Measurements from ENCODE around the gene MRTO4. TPM values are rescaled to one million over a fixed set of nuclear protein-coding genes. Genes with fewer than 3 reads are reported as not detected.

The MRTO4 gene
- 10 to 100 TPM; 25.3 to 27.2 TPM for total RNA-seq

DNA sequence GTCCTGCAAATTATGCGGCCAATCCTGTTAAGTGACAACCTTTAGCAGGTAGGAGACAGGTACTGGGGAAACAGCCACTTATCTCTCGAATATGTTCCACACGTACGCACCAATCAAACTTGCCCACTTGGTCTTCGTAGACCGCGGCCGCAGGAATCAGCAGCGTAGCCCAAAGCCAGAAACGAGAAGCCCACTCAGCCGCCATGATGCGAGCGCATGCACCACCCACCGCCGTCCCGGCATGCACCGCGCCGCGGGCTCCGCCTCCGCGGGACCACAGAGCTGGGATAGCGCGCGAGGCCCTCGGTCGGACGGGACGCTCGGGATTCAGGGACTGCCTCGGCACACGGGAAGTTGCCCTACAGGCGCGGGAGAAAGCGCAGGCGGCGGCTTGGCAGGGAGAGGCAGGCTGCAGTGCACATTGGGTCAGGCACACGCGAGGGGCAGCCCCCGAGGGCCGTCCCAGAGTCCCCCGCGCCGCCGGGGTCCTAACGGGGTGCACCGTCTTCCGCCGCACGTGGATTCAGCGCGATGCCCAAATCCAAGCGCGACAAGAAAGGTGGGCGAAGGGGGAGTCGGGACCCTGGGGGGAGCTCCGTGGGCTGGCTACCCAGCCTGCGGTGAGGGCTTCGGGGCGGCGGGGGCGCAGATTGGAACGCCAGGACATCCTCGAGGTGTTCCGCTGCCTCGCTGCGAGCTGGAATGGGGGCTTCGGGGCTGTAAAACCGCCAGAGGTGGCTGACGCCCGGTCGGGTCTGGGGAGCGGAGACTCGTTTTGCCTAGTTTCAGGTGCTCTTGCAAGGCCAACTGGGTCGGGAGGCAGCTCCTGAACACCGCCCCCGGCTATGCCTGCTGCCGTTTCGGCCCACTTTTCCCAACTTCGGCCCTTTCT, at the start of gene MRTO4, which contains the start of gene EMC1:
MRTO4 (plus strand) TSS at position 501 of the 892 bp plus-strand sequence; CDS start at position 532, 31 bp downstream.
EMC1 (minus strand) TSS at position 220 of the 892 bp plus-strand sequence; CDS start at position 205, 15 bp downstream.

DNA sequence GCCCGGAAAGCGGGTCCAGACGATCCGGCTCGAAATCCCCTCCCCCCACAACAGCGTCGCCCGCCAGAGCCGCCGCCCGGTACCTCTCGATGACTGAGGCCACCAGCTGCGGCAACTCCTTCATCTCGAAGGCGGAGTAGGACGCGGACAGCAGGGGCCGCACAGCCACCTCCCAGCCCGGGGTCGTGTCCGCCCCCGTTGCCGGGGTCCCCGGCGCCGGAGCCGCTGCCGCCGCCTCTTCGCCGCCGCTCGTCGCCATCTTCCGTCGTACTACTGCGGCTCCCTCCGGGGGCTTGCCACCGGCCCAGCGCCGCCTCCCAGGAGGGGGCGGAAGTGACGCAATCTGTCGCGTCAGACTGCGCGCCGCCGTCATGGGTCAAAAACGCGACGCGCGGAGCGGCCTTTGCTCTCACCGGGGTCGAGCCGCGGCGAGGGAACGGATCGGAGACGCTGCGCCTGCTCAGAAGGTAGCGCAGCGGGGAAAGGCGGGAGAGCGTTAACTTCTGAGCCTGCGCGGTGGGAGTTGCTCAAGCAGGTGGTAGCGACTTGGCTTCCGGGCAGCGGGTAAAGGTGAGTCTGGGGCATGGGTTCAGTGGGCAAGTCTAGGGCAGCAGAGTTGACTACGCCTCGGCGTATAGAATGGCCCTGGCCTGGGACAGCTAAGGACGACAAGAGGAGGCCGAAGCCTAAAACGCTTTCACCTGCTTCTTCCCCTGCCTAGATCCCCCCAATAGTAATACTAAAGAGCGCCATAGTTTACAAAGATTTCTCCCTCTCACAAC, 41.4 kb upstream of the MRTO4 start, which contains the start of gene UBR4:
UBR4 (minus strand) TSS at position 277 of the 782 bp plus-strand sequence; CDS start at position 259, 18 bp downstream.

GRCh38 chr1:19288324-19289241, 37.0 kb downstream of the MRTO4 start, which contains the start of gene AKR7A3:
AKR7A3 (minus strand) TSS chr1:19288770; CDS start chr1:19288709, 61 bp downstream.

Other genes starting within 250 kb of the MRTO4 start
- 100 to 1,000 TPM; 101 to 110 TPM for gene UBR4, start 41.5 kb upstream of the MRTO4 start, total RNA-seq
- gene EMC1, start 281 bp upstream of the MRTO4 start, total RNA-seq, result 10 to 100 TPM; 31.8 to 32.0 TPM
- gene AKR7A3, start 37.0 kb downstream of the MRTO4 start, total RNA-seq, result under 1 TPM; 0.36 to 0.53 TPM
- gene AKR7A2, start 60.3 kb downstream of the MRTO4 start, total RNA-seq, result 10 to 100 TPM; 42.3 to 47.8 TPM
- 1 to 10 TPM; 6.4 to 6.9 TPM for gene SLC66A1, start 60.5 kb downstream of the MRTO4 start, total RNA-seq
- gene CAPZB, start 233.7 kb downstream of the MRTO4 start, total RNA-seq, result 100 to 1,000 TPM; 547 to 553 TPM

Measured in activated naive CD4-positive, alpha-beta T cell treated with anti-CD3 and anti-CD28 coated beads, Interleukin-2, amount 10 ng/mL, durations not matched to agents 5 hours and 36 hours (primary cell).